Brain microvascular endothelial cell (primary cell): Measurements from ENCODE around the gene PAX7.

Experiments used
- DNase-seq: peaks from one replicate; pipeline ENCODE4 v3.0.0-alpha.2; 2020
- H3K27ac ChIP-seq: fragments of 250-450 bp; sonication (Bioruptor Pico); 2 replicates; pipeline ENCODE4 v1.5.1; 2020; ENCODE audit warnings: mild to moderate bottlenecking, moderate library complexity
- H3K27me3 ChIP-seq: fragments of 250-450 bp; sonication (Bioruptor Pico); replicated peaks from 2 replicates; pipeline ENCODE4 v1.5.1; 2020; ENCODE audit warnings: mild to moderate bottlenecking
- H3K36me3 ChIP-seq: fragments of 250-450 bp; sonication (Bioruptor Pico); replicated peaks from 2 replicates; pipeline ENCODE4 v1.5.1; 2020; ENCODE audit warnings: mild to moderate bottlenecking
- H3K4me3 ChIP-seq: 2 replicates; pipeline ENCODE4 v1.5.1; 2011; ENCODE audit warnings: low read depth, mild to moderate bottlenecking, control low read depth, low read length, moderate library complexity
- in situ Hi-C: cut with HindIII; loops from 2 replicates; pipeline ENCODE4 v1.10.0; 2017; ENCODE audit warnings: low sequenced_read_pairs, low pct_ligation_motif_present
- TF ChIP-seq, protein P1 (sequence below): IDR thresholded peaks from 2 replicates; pipeline ENCODE4 v1.5.1; 2011; ENCODE audit warnings: low read depth, mild to moderate bottlenecking, moderate library complexity, low read length, control low read depth, inconsistent platforms; ENCODE audit errors: missing control alignments

The PAX7 gene

DNA sequence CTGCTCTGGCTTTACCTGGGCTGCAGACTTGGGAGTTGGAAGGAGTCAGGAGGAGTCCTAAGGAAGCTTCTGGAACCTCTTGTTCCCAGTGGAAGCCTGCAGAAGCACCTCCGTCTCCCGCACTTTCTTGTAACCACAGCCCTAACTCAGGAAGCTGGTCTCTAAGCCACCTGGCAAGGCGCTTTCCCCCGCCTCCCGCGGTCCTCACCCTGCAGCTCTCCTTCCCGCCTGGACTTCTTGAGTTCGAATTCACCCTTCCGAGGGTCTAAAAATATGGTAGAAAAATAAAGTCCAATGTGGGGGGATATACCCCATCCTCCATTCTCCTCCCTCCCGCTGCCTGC lies 15.1 kb downstream of the PAX7 start:
- in situ Hi-C loops, result no loop called here
- DNase-seq, result no peak
- no peaks in the 10 kb centered on the region for H3K36me3 ChIP-seq
- TF ChIP-seq, protein P1, sequence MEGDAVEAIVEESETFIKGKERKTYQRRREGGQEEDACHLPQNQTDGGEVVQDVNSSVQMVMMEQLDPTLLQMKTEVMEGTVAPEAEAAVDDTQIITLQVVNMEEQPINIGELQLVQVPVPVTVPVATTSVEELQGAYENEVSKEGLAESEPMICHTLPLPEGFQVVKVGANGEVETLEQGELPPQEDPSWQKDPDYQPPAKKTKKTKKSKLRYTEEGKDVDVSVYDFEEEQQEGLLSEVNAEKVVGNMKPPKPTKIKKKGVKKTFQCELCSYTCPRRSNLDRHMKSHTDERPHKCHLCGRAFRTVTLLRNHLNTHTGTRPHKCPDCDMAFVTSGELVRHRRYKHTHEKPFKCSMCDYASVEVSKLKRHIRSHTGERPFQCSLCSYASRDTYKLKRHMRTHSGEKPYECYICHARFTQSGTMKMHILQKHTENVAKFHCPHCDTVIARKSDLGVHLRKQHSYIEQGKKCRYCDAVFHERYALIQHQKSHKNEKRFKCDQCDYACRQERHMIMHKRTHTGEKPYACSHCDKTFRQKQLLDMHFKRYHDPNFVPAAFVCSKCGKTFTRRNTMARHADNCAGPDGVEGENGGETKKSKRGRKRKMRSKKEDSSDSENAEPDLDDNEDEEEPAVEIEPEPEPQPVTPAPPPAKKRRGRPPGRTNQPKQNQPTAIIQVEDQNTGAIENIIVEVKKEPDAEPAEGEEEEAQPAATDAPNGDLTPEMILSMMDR, result no peak
- no peak overlapping the region for H3K4me3 ChIP-seq
- H3K27ac ChIP-seq, result no peak overlapping the region
- peaks cover 74% of the 10 kb centered on the region for H3K27me3 ChIP-seq

DNA sequence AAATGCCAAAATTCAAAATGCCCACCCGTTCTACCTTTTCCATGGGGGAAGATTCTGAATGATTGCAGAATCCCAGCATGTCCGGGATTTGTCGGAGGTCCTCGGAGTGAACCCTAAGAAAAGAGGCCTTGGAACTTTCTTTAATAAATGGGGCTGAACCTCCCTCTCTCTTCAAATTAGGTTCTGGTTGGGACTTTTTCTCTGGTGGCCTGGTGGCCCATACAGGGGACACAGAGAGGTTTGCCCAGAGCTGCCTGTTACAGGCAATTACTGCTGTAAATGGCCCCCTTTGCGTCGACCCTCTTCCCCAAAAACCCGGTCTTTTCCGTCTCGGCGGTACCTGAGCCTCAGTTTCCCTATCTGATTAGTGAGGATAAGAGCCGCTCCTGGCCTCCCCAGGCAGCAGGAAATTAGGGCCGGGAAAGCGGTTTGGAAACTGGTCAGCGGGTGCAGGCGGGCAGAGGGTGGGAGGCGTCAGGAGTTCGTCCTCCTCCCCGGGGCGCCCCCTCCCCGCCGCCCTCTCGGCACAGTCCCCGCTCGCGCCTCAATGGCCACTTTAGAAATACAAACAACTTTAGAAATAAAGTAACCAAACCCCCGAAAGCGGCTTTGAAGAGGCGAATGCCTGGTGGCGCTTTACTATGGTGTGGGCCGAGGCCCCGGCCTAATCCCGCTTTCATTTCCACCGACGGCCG lies 15.6 kb downstream of the PAX7 start:
- no peak overlapping the region for H3K4me3 ChIP-seq
- DNase-seq, result no peak
- peaks cover 69% of the 10 kb centered on the region for H3K27me3 ChIP-seq
- H3K36me3 ChIP-seq, result no peaks in the 10 kb centered on the region
- no peak overlapping the region for H3K27ac ChIP-seq
- TF ChIP-seq, protein P1, result no peak
- in situ Hi-C loops, result no loop called here

- Histone ChIP-seq H3K4me3 (no peak overlapping the region), H3K36me3 (no peaks in the 10 kb centered on the region), H3K27ac (no peak overlapping the region), H3K27me3 (peaks cover 66% of the 10 kb centered on the region)
- in situ Hi-C loops, result no loop called here
- TF ChIP-seq, protein P1, result no peak
- DNase-seq, result no peak
These were observed 16.3 kb downstream of the PAX7 start for GRCh38 chr1:18646786-18647410.

- no peak overlapping the region for H3K27ac ChIP-seq
- H3K27me3 ChIP-seq, result peaks cover 67% of the 10 kb centered on the region
- H3K36me3 ChIP-seq, result no peaks in the 10 kb centered on the region
- TF ChIP-seq, protein P1, result no peak
- no peak for DNase-seq
- H3K4me3 ChIP-seq, result no peak overlapping the region
- in situ Hi-C loops, result no loop called here
These were observed 17.1 kb downstream of the PAX7 start for GRCh38 chr1:18647681-18648214.

DNA sequence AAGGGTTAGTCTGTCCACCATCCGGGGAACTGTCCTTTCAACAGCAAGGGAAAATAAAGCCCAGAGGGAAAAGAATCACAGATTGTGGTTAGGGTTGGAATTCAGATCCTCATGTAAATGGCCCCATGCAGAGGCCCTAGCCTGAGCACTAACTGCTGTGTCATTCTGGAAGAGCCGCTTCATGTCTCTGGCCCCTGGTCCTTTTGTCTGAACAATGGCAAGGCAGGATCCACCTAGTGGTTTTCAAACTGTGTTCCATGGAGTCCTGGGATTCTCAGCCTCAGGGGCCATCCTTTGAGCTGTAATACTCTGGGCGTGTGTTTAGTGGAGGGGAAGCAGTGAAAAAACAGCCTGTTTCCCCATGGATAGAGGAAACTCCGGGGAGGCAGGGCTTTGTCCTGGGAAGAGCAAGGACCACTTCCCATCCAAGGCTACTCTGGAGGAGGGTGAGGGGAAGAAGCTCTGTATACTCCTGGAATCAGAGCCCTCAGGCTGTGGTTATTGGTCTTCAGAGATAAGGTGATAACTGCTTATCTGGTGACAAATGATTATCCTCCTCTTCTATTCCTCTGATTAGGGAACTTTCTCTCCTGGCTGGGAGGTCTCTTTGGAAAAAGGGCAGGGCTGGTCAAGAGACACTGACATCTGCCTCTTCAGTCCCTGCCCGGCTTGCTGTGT lies 19.2 kb downstream of the PAX7 start:
- DNase-seq, result peak; percentile 28
- in situ Hi-C loops, result no loop called here
- Histone ChIP-seq H3K27me3 (peaks cover 67% of the 10 kb centered on the region), H3K4me3 (no peak overlapping the region), H3K27ac (no peak overlapping the region), H3K36me3 (no peaks in the 10 kb centered on the region)
- TF ChIP-seq, protein P1, result no peak
